M059J (cell line): Measurements from ENCODE around the gene SLCO4A1. TPM values are rescaled to one million over a fixed set of nuclear protein-coding genes. Genes with fewer than 3 reads are reported as not detected.
A peak's percentile ranks its signal among the peaks of the same experiment; 100 is the strongest.

Experiments
- DNase-seq: peaks from one replicate; pipeline ENCODE4 v3.0.0-alpha.2; 2012; ENCODE audit warnings: low read depth
- total RNA-seq: library from RNA; depleted of rRNA; stranded (reverse); fragments of >200 nt; shearing (Covaris generic); gene quantifications from 2 replicates; pipeline ENCODE4 v1.2.3, GENCODE V29; 2014; rRNA removed

Gene SLCO4A1
- total RNA-seq, result 43.9 and 69.5 TPM in 2 replicates

GRCh38 chr20:62642051-62642665 is at the start of gene SLCO4A1:
SLCO4A1 (plus strand) TSS chr20:62642503; CDS start chr20:62656455, 13,952 bp downstream.
- peak; percentile 86 for DNase-seq

GRCh38 chr20:62592506-62593177 is 49.7 kb upstream of the SLCO4A1 start:
- no peak for DNase-seq

- no peak for DNase-seq
Measured at GRCh38 chr20:62593616-62594015, 48.7 kb upstream of the SLCO4A1 start.

GRCh38 chr20:62595069-62595468 is 47.2 kb upstream of the SLCO4A1 start:
- DNase-seq, result no peak

- peak; percentile 67 for DNase-seq
Measured at GRCh38 chr20:62595491-62595890, 46.8 kb upstream of the SLCO4A1 start.

GRCh38 chr20:62596486-62596885 is 45.8 kb upstream of the SLCO4A1 start:
- DNase-seq, result no peak

GRCh38 chr20:62596921-62597320 is 45.4 kb upstream of the SLCO4A1 start:
- DNase-seq, result no peak

- no peak for DNase-seq
Measured at GRCh38 chr20:62597416-62598115, 44.7 kb upstream of the SLCO4A1 start.

GRCh38 chr20:62598761-62599194 is 43.5 kb upstream of the SLCO4A1 start:
- no peak for DNase-seq

GRCh38 chr20:62599216-62600110 is 42.8 kb upstream of the SLCO4A1 start:
- DNase-seq, result no peak

GRCh38 chr20:62601172-62601571 is 41.1 kb upstream of the SLCO4A1 start:
- no peak for DNase-seq

GRCh38 chr20:62601714-62602113 is 40.6 kb upstream of the SLCO4A1 start:
- no peak for DNase-seq

GRCh38 chr20:62602550-62602949 is 39.8 kb upstream of the SLCO4A1 start:
- peak; percentile 77 for DNase-seq

GRCh38 chr20:62603021-62603906 is 39.0 kb upstream of the SLCO4A1 start:
- peak; percentile 99 for DNase-seq

GRCh38 chr20:62603907-62604785 is 38.2 kb upstream of the SLCO4A1 start:
- DNase-seq, result peak; percentile 67

GRCh38 chr20:62604796-62605195 is 37.5 kb upstream of the SLCO4A1 start:
- DNase-seq, result no peak

GRCh38 chr20:62605236-62605943 is 36.9 kb upstream of the SLCO4A1 start:
- no peak for DNase-seq

GRCh38 chr20:62606016-62606415 is 36.3 kb upstream of the SLCO4A1 start:
- no peak for DNase-seq
